GM23248 (cell line): Measurements from ENCODE around the gene GDE1.

Experiments
- EZH2 ChIP-seq: fragments of 200-600 bp; sonication (generic); IDR thresholded peaks from 2 replicates; pipeline ENCODE4 v1.6.1; 2018; ENCODE audit warnings: antibody characterized with exemption, mild to moderate bottlenecking; ENCODE audit not compliant: insufficient read depth, poor library complexity, severe bottlenecking
- EZH2phosphoT487 ChIP-seq: fragments of 200-600 bp; sonication (generic); IDR thresholded peaks from 2 replicates; pipeline ENCODE4 v1.6.1; 2018; ENCODE audit warnings: antibody characterized with exemption, moderate library complexity, mild to moderate bottlenecking, low read depth; ENCODE audit not compliant: insufficient read depth

GRCh38 chr16:19566362-19566761 is 44.5 kb upstream of the GDE1 start:
- TF ChIP-seq EZH2phosphoT487 (no peak), EZH2 (no peak)
